Measurements from ENCODE around the gene PLCB3.
"Not testable (repeated sequence)": the region's sequence is repeated elsewhere in the genome, so short reads cannot be mapped to it uniquely, and the experiment has no call there.

Gene PLCB3

GRCh38 chr11:64305075-64305690 lies 53.9 kb downstream of the PLCB3 start, which contains the start of gene ESRRA:
Gene ESRRA (plus strand): TSS chr11:64305524. CDS start chr11:64307180, 1,656 bp downstream.
- DNase-seq (ENCODE audit: low read depth), result peak; percentile 97

- no peak for DNase-seq (ENCODE audit: low read depth)
These were observed 54.6 kb downstream of the PLCB3 start for GRCh38 chr11:64305691-64306562.

- no peak for DNase-seq (ENCODE audit: low read depth)
These were observed 55.2 kb downstream of the PLCB3 start for GRCh38 chr11:64306563-64306875.

GRCh38 chr11:64306876-64307622 lies 55.7 kb downstream of the PLCB3 start:
- DNase-seq (ENCODE audit: low read depth), result no peak

GRCh38 chr11:64307795-64308194 lies 56.5 kb downstream of the PLCB3 start:
- DNase-seq (ENCODE audit: low read depth), result not testable (repeated sequence)

- DNase-seq (ENCODE audit: low read depth), result no peak
These were observed 61.6 kb downstream of the PLCB3 start for GRCh38 chr11:64312947-64313346.

- DNase-seq (ENCODE audit: low read depth), result no peak
These were observed 62.3 kb downstream of the PLCB3 start for GRCh38 chr11:64313491-64314145.

- no peak for DNase-seq (ENCODE audit: low read depth)
These were observed 62.9 kb downstream of the PLCB3 start for GRCh38 chr11:64314146-64314804.

GRCh38 chr11:64314805-64315561 lies 63.7 kb downstream of the PLCB3 start:
- no peak for DNase-seq (ENCODE audit: low read depth)

- DNase-seq (ENCODE audit: low read depth), result not testable (repeated sequence)
These were observed 64.6 kb downstream of the PLCB3 start for GRCh38 chr11:64315667-64316526.

- DNase-seq (ENCODE audit: low read depth), result no peak
These were observed 65.5 kb downstream of the PLCB3 start for GRCh38 chr11:64316672-64317324.

GRCh38 chr11:64317325-64317960 lies 66.1 kb downstream of the PLCB3 start, which contains the start of gene TRMT112:
Gene TRMT112 (minus strand): TSS chr11:64317559. CDS start chr11:64317526, 33 bp downstream.
- DNase-seq (ENCODE audit: low read depth), result peak; percentile 98

GRCh38 chr11:64317961-64318765 lies 66.8 kb downstream of the PLCB3 start, which contains the start of gene PRDX5:
Gene PRDX5 (plus strand): TSS chr11:64318121. CDS start chr11:64318216, 95 bp downstream.
- DNase-seq (ENCODE audit: low read depth), result peak; percentile 94

Measured in iris pigment epithelial cell (primary cell).